B cell (primary cell): ENCODE results near the gene NREP. TPM values are rescaled to one million over a fixed set of nuclear protein-coding genes. Genes with fewer than 3 reads are reported as not detected.

Experiments
- ATAC-seq: fragments of 200-7000 bp; cut with Tn5 transposase; one replicate; pipeline ENCODE4 v1.10.0; 2021; ENCODE audit warnings: low read depth, mild to moderate bottlenecking, moderate number of reproducible peaks, moderate library complexity
- CTCF ChIA-PET: fragments of 350-600 bp; sonication (Branson Sonifier 250); formaldehyde crosslinking; loops from one replicate; lab custom pipeline; 2021; ENCODE audit warnings: antibody characterized with exemption, inconsistent platforms; lab: Charles Lee
- POLR2A ChIA-PET: fragments of 350-600 bp; sonication (Branson Sonifier 250); formaldehyde crosslinking; loops from one replicate; lab custom pipeline; 2021; ENCODE audit warnings: antibody characterized with exemption; lab: Charles Lee
- DNase-seq: peaks from one replicate; pipeline ENCODE4 v3.0.0; 2013
- H2AFZ ChIP-seq: 2 replicates; pipeline ENCODE4 v1.6.1; 2012; ENCODE audit warnings: mild to moderate bottlenecking, low read depth, low read length; ENCODE audit not compliant: insufficient read depth, poor library complexity, severe bottlenecking
- H3K27ac ChIP-seq, 2 donors: 1 replicate in 1 of 2; 2 replicates in 1 of 2; pipeline ENCODE4 v1.5.1; 2012 to 2013; ENCODE audit warnings: low read length in 2 of 2, mild to moderate bottlenecking in 2 of 2, moderate library complexity in 1 of 2
- H3K27me3 ChIP-seq, 4 experiments: fragments of 200-600 bp in 1 of 4; sonication (generic) in 1 of 4; replicated peaks in 1 of 4; 1 replicate in 2 of 4; 2 replicates in 2 of 4; pipeline versions ENCODE4 v1.6.1 to v1.7.0; 2013 to 2016; ENCODE audit warnings: low read length in 3 of 4, mild to moderate bottlenecking in 2 of 4, mixed read lengths in 1 of 4, moderate library complexity in 1 of 4; ENCODE audit not compliant: insufficient read depth in 4 of 4, control insufficient read depth in 3 of 4; ENCODE audit errors: control extremely low read depth in 1 of 4
- H3K36me3 ChIP-seq, 2 experiments: replicated peaks in 1 of 2; 1 replicate in 1 of 2; 2 replicates in 1 of 2; pipeline versions ENCODE4 v1.6.1 to v1.7.1; 2013; ENCODE audit warnings: low read length in 1 of 2; ENCODE audit not compliant: insufficient read depth in 2 of 2, control insufficient read depth in 1 of 2; ENCODE audit errors: control extremely low read depth in 1 of 2, extremely low read depth in 1 of 2
- H3K4me1 ChIP-seq, 2 donors: fragments of 200-600 bp in 1 of 2; sonication (generic) in 1 of 2; 1 replicate in 1 of 2; 2 replicates in 1 of 2; pipeline versions ENCODE4 v1.5.1 to v1.6.1; 2013 to 2017; ENCODE audit warnings: low read length in 2 of 2; ENCODE audit not compliant: control insufficient read depth in 2 of 2, insufficient read depth in 2 of 2
- H3K4me2 ChIP-seq: replicated peaks from 2 replicates; pipeline ENCODE3; 2012; ENCODE audit warnings: mild to moderate bottlenecking, low read depth, low read length; ENCODE audit not compliant: poor library complexity, severe bottlenecking
- H3K4me3 ChIP-seq, 5 experiments: fragments of 200-600 bp in 1 of 5; sonication (generic) in 1 of 5; 1 replicate in 3 of 5; 2 replicates in 2 of 5; pipeline versions ENCODE4 v1.5.1 to v1.7.0; 2011 to 2016; ENCODE audit warnings: low read length in 4 of 5, mild to moderate bottlenecking in 4 of 5, low read depth in 2 of 5, control low read depth in 1 of 5, moderate library complexity in 1 of 5; ENCODE audit not compliant: insufficient read depth in 1 of 5; ENCODE audit errors: control extremely low read depth in 1 of 5, extremely low read depth in 1 of 5
- H3K79me2 ChIP-seq: fragments of 200-600 bp; sonication (generic); one replicate; pipeline ENCODE4 v1.6.0; 2016; ENCODE audit warnings: low read length; ENCODE audit not compliant: control insufficient read depth, insufficient read depth
- H3K9ac ChIP-seq: fragments of 200-600 bp; sonication (generic); 2 replicates; pipeline ENCODE4 v1.6.1; 2017; ENCODE audit warnings: mild to moderate bottlenecking, low read length, moderate library complexity
- H3K9me3 ChIP-seq, 3 donors: one replicate each; pipeline versions ENCODE4 v1.6.1 to v1.7.1; 2013; ENCODE audit warnings: low read length in 2 of 3; ENCODE audit not compliant: control insufficient read depth in 2 of 3, insufficient read depth in 1 of 3; ENCODE audit errors: control extremely low read depth in 1 of 3
- H4K20me1 ChIP-seq: 2 replicates; pipeline ENCODE4 v1.6.0; 2012; ENCODE audit warnings: mild to moderate bottlenecking, low read length; ENCODE audit not compliant: insufficient read depth, control insufficient read depth, poor library complexity, severe bottlenecking
- H3K27ac Mint-ChIP-seq: one replicate; pipeline ENCODE4 v1.8.0; 2021; ENCODE audit warnings: mixed read lengths
- H3K27me3 Mint-ChIP-seq: one replicate; pipeline ENCODE4 v1.8.0; 2021; ENCODE audit warnings: mixed read lengths
- H3K4me1 Mint-ChIP-seq: one replicate; pipeline ENCODE4 v1.8.0; 2021; ENCODE audit warnings: mixed read lengths
- H3K4me3 Mint-ChIP-seq: one replicate; pipeline ENCODE4 v1.8.0; 2021; ENCODE audit warnings: mixed read lengths
- H3K9me3 Mint-ChIP-seq: one replicate; pipeline ENCODE4 v1.8.0; 2022; ENCODE audit warnings: mixed read lengths; ENCODE audit not compliant: insufficient read depth
- CTCF ChIP-seq: fragments of 200-600 bp; IDR thresholded peaks from one replicate; pipeline ENCODE4 v1.8.0; 2022; ENCODE audit warnings: antibody characterized with exemption, mild to moderate bottlenecking
- EZH2 ChIP-seq: IDR thresholded peaks from 2 replicates; pipeline ENCODE4 v1.6.1; 2012; ENCODE audit warnings: borderline replicate concordance, low read depth, mild to moderate bottlenecking, moderate library complexity, low read length; ENCODE audit not compliant: insufficient read depth, poor library complexity, severe bottlenecking
- WGBS: methylation state at CpG from one replicate; pipeline ENCODE4 v1.1.5; 2013; ENCODE audit warnings: missing lambda C conversion rate; ENCODE audit not compliant: insufficient coverage; 5-methylcytosine and 5-hydroxymethylcytosine counted together
- intact Hi-C: fragments of 100-400 bp; cut with micrococcal nuclease; formaldehyde crosslinking; loops from one replicate; pipeline ENCODE4 v1.10.0; 2022
- polyA plus RNA-seq: library from polyadenylated mRNA; depleted of rRNA; stranded (reverse); fragments of >200 nt; gene quantifications from 2 replicates; pipeline ENCODE4 v1.2.3, GENCODE V29; 2012
- total RNA-seq, 2 donors: library from RNA; stranded (reverse); fragments of 120-200 nt in 1 of 2; gene quantifications; 1 replicate in 1 of 2; 2 replicates in 1 of 2; pipeline versions ENCODE4 v1.2.3 to v1.2.4, GENCODE V29; 2013 to 2022

NREP gene
- total and polyA plus RNA-seq, 2 donors (not counting 1 experiment from before 2014, with no cell fraction given): 6.7 to 17.0 TPM

- Histone ChIP-seq H3K4me3 (no peak overlapping the region), H3K9ac (no peak overlapping the region), H3K36me3 (no peaks in the 10 kb centered on the region), H3K4me2 (no peak overlapping the region), H3K79me2 (no peaks in the 10 kb centered on the region), H4K20me1 (no peaks in the 10 kb centered on the region), H2AFZ (no peak overlapping the region), H3K4me1 (no peaks in the 10 kb centered on the region), H3K9me3 (no peaks in the 10 kb centered on the region), H3K27me3 (no peaks in the 10 kb centered on the region), H3K27ac (no peak overlapping the region)
- no peak for DNase-seq
- Mint-ChIP-seq H3K4me3 (no peak overlapping the region), H3K9me3 (peaks cover 2% of the 10 kb centered on the region), H3K27ac (no peak overlapping the region), H3K4me1 (no peaks in the 10 kb centered on the region), H3K27me3 (peaks cover 9% of the 10 kb centered on the region)
- TF ChIP-seq CTCF: no peak
- TF ChIP-seq EZH2: no peak
- 79% methylated on average over 4 of the region's 6 CpGs for WGBS
- ChIA-PET CTCF (no interaction called here), POLR2A (no interaction called here)
- intact Hi-C loops: no loop called here
- ATAC-seq: no peak
Measured at GRCh38 chr5:111680737-111681413, 76.1 kb downstream of the NREP start.

GRCh38 chr5:111679611-111680010 is 77.4 kb downstream of the NREP start:
- Mint-ChIP-seq H3K9me3 (no peaks in the 10 kb centered on the region), H3K27me3 (peaks cover 9% of the 10 kb centered on the region), H3K4me1 (no peaks in the 10 kb centered on the region), H3K4me3 (no peak overlapping the region), H3K27ac (no peak overlapping the region)
- intact Hi-C loops: no loop called here
- no peak overlapping the region for H3K4me3 ChIP-seq
- ChIA-PET POLR2A (no interaction called here), CTCF (no interaction called here)
- no peak for TF ChIP-seq CTCF
- TF ChIP-seq EZH2: no peak
- H2AFZ ChIP-seq: no peak overlapping the region
- no peak overlapping the region for H3K27ac ChIP-seq
- no peaks in the 10 kb centered on the region for H3K27me3 ChIP-seq
- 93% methylated on average over 7 of the region's 8 CpGs for WGBS
- no peaks in the 10 kb centered on the region for H3K9me3 ChIP-seq
- H3K79me2 ChIP-seq: no peaks in the 10 kb centered on the region
- no peak overlapping the region for H3K9ac ChIP-seq
- H4K20me1 ChIP-seq: no peaks in the 10 kb centered on the region
- no peaks in the 10 kb centered on the region for H3K36me3 ChIP-seq
- no peaks in the 10 kb centered on the region for H3K4me1 ChIP-seq
- DNase-seq (no peak), ATAC-seq (no peak)
- H3K4me2 ChIP-seq: no peak overlapping the region
